Measurements from ENCODE around the gene SH2D6. TPM values are rescaled to one million over a fixed set of nuclear protein-coding genes. Genes with fewer than 3 reads are reported as not detected.
"Not testable (repeated sequence)": the region's sequence is repeated elsewhere in the genome, so short reads cannot be mapped to it uniquely, and the experiment has no call there.

Gene SH2D6
- total and polyA plus RNA-seq, 9 of the 15 experiments (the other 6 are each of a cell fraction or from before 2014, with no cell fraction given) = 0.07 to 0.76 (median 0.33) TPM; not detected in 2

DNA sequence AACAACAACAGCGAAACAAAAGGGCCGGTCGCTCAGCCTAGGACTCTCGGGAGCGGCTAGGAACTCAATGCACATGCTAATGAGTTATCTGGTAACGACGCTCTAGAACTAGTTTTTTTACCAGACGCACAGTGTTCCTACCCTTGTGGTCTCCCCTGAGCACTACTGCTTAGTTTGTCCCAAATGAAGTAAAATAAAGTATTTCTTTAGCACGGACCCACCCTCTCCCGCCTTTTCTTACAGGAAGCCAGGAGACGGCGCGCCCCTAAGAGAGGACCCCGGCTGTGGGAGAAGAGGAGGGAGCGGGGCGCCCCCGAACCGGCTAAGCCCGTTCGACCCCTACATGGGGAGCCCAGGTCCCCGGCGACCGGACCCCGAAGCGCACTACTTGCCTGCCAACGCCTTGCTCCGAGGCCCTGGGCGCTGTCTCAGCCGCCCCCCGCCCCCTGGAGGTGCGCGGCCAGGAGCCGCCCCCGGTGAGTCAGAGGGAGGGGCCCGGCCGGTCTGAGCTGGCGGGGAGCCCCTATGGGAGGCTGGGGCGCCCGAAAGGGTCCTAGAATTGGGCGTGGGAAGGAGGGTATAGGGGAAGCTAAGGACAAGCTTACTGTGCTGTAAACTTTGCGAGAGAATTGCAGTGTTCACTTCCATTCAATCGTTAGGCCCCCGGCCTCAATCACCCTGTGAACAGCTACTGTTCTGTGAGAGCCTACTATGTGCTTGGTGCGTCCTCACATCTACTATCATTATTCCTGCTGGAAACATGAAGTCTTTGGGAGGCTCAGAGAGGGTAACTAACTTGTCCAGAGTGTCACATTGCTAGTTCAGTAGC is 4.7 kb upstream of the SH2D6 start (continued):
- TF ChIP-seq, protein P1, sequence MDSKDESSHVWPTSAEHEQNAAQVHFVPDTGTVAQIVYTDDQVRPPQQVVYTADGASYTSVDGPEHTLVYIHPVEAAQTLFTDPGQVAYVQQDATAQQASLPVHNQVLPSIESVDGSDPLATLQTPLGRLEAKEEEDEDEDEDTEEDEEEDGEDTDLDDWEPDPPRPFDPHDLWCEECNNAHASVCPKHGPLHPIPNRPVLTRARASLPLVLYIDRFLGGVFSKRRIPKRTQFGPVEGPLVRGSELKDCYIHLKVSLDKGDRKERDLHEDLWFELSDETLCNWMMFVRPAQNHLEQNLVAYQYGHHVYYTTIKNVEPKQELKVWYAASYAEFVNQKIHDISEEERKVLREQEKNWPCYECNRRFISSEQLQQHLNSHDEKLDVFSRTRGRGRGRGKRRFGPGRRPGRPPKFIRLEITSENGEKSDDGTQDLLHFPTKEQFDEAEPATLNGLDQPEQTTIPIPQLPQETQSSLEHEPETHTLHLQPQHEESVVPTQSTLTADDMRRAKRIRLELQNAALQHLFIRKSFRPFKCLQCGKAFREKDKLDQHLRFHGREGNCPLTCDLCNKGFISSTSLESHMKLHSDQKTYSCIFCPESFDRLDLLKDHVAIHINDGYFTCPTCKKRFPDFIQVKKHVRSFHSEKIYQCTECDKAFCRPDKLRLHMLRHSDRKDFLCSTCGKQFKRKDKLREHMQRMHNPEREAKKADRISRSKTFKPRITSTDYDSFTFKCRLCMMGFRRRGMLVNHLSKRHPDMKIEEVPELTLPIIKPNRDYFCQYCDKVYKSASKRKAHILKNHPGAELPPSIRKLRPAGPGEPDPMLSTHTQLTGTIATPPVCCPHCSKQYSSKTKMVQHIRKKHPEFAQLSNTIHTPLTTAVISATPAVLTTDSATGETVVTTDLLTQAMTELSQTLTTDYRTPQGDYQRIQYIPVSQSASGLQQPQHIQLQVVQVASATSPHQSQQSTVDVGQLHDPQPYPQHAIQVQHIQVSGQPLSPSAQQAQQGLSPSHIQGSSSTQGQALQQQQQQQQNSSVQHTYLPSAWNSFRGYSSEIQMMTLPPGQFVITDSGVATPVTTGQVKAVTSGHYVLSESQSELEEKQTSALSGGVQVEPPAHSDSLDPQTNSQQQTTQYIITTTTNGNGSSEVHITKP (IDR thresholded peaks at IDR 0.05; ENCODE audit: partially characterized antibody) = peak; percentile 63
- TF ChIP-seq JUND (IDR thresholded peaks at IDR 0.05; ENCODE audit: borderline replicate concordance, low read depth, low read length) (peak; percentile 91), JUND (tag; IDR thresholded peaks at IDR 0.05; ENCODE audit: borderline replicate concordance, low read depth, low read length) (peak; percentile 76; the same call in 2 of the 3 replicates), CREM (IDR thresholded peaks at IDR 0.05; ENCODE audit: low read depth) (peak; percentile 27; the same call in 1 of the 2 replicates), RB1 (IDR thresholded peaks at IDR 0.05; ENCODE audit: low read depth) (peak; percentile 60; the same call in 1 of the 2 replicates)

DNA sequence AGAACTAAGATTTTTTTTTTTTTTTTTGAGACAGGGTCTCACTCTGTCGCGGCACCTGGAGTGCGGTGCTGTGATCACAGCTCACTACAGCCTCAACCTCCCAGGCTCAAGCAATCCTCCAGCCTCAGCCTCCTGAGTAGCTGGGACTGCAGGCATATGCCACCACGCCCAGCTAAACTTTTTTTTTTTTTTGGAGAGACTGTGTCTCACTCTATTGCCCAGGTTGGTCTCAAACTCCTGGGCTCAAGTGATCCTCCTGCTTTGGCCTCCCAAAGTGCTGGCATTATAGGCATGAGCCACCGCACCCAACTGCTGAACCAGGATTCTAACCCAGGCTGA is 4.1 kb upstream of the SH2D6 start:
- H3K36me3 ChIP-seq (ENCODE audit: control insufficient read depth, insufficient read depth, low read length); DNase-seq (ENCODE audit: extremely low read depth in 1 of 4, low spot score in 3 of 4); H3K79me2 ChIP-seq (ENCODE audit: control insufficient read depth, insufficient read depth, low read length); BruUV-seq (replicated peaks); H3K9me1 ChIP-seq (ENCODE audit: control insufficient read depth, insufficient read depth, low read length); H4K20me1 ChIP-seq (replicated peaks; ENCODE audit: control insufficient read depth, insufficient read depth, low read length); H3K27me3 ChIP-seq (ENCODE audit: control insufficient read depth in 2 of 2, insufficient read depth in 2 of 2, low read length in 2 of 2); ATAC-seq; CTCF ChIA-PET (ENCODE audit: low intra/inter-chr PET ratio); in situ Hi-C loops (cut with MboI); H3K4me3 ChIP-seq; FAIRE-seq; H3K9me3 ChIP-seq (replicated peaks; ENCODE audit: control insufficient read depth, insufficient read depth, low read depth, low read length): not testable (repeated sequence)
- POLR2A ChIA-PET = interaction anchor here (0.5 to 63.9 kb wide), 10 partner anchors 9 to 197 kb away, joined by 3 to 1576 read pairs (median 4); partner anchors contain the start of genes C2orf68, GGCX and MAT2A
- peak overlapping the region; percentile 93 for H2AFZ ChIP-seq (ENCODE audit: low read depth, low read length)
- H3K27ac ChIP-seq (ENCODE audit: extremely low read depth, low read depth, low read length) = peak overlapping the region; percentile 68
- intact Hi-C loops (cut with micrococcal nuclease) = loop anchor here (10.0 kb wide), 1 partner anchor 690 kb away; the partner anchor contains the start of genes POLR1A and PTCD3
- H3K4me1 ChIP-seq (replicated peaks in 1 of 2; ENCODE audit: control insufficient read depth in 2 of 2, insufficient read depth in 2 of 2, low read length in 2 of 2) = peaks cover 56 to 69% of the 10 kb centered on the region in 2 experiments
- peak overlapping the region; percentile 68 to 84; a peak in 3 of 4 replicates for H3K9ac ChIP-seq (ENCODE audit: insufficient read depth in 1 of 2, low read depth in 2 of 2, low read length in 2 of 2)
- 71% methylated on average over 5 of the region's 5 CpGs for WGBS (ENCODE audit: insufficient coverage, low coverage, missing lambda C conversion rate)
- H3K4me2 ChIP-seq (ENCODE audit: insufficient read depth, low read length) = peak overlapping the region; percentile 79; the same call in 1 of the 2 replicates
- TF ChIP-seq, protein P2, sequence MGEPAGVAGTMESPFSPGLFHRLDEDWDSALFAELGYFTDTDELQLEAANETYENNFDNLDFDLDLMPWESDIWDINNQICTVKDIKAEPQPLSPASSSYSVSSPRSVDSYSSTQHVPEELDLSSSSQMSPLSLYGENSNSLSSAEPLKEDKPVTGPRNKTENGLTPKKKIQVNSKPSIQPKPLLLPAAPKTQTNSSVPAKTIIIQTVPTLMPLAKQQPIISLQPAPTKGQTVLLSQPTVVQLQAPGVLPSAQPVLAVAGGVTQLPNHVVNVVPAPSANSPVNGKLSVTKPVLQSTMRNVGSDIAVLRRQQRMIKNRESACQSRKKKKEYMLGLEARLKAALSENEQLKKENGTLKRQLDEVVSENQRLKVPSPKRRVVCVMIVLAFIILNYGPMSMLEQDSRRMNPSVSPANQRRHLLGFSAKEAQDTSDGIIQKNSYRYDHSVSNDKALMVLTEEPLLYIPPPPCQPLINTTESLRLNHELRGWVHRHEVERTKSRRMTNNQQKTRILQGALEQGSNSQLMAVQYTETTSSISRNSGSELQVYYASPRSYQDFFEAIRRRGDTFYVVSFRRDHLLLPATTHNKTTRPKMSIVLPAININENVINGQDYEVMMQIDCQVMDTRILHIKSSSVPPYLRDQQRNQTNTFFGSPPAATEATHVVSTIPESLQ (CRISPR knock-in tag; IDR thresholded peaks at IDR 0.05) = 0 out of 2 replicates have a peak, but pooled peaks have one; percentile 1
- TF ChIP-seq NFRKB (IDR thresholded peaks at IDR 0.05; ENCODE audit: low read depth) (peak; percentile 55; the same call in 1 of the 2 replicates), ZNF589 (CRISPR knock-in tag; IDR thresholded peaks at IDR 0.05; ENCODE audit: low read depth) (peak; percentile 73; the same call in 1 of the 2 replicates), ZNF24 (IDR thresholded peaks at IDR 0.05) (0 out of 2 replicates have a peak, but pooled peaks have one; percentile 32)

All from K562 (cell line).